OCI-LY1 (cell line): ENCODE data around the gene VPS39.
A peak's percentile ranks its signal among the peaks of the same experiment; 100 is the strongest.

Source experiments
- H2AFZ ChIP-seq: fragments of 200-600 bp; sonication (generic), shearing (Covaris generic); 2 replicates; pipeline ENCODE4 v1.6.0; 2014; ENCODE audit warnings: antibody characterized with exemption, mild to moderate bottlenecking, low read length
- H3F3A ChIP-seq: fragments of 200-600 bp; sonication (generic), shearing (Covaris generic); 2 replicates; pipeline ENCODE4 v1.6.0; 2014; ENCODE audit warnings: mild to moderate bottlenecking, antibody characterized with exemption, low read length, moderate library complexity; ENCODE audit not compliant: insufficient read depth
- H3K27ac ChIP-seq: fragments of 200-600 bp; sonication (generic); 2 replicates; pipeline ENCODE4 v1.5.1; 2014; ENCODE audit warnings: low read length, mixed run types, mild to moderate bottlenecking, low read depth; ENCODE audit not compliant: poor library complexity, severe bottlenecking
- H3K27me3 ChIP-seq: fragments of 200-600 bp; sonication (generic); 2 replicates; pipeline ENCODE4 v1.6.0; 2014; ENCODE audit warnings: antibody characterized with exemption, mild to moderate bottlenecking, low read length, moderate library complexity; ENCODE audit not compliant: insufficient read depth
- H3K36me3 ChIP-seq: fragments of 200-600 bp; sonication (generic); 2 replicates; pipeline ENCODE4 v1.6.1; 2014; ENCODE audit warnings: mild to moderate bottlenecking, antibody characterized with exemption, low read length, moderate library complexity, mixed read lengths; ENCODE audit not compliant: insufficient read depth
- H3K4me1 ChIP-seq: fragments of 200-600 bp; sonication (generic); 2 replicates; pipeline ENCODE4 v1.5.1; 2014; ENCODE audit warnings: mild to moderate bottlenecking, low read length, moderate library complexity; ENCODE audit not compliant: insufficient read depth, severe bottlenecking
- H3K4me2 ChIP-seq: fragments of 200-600 bp; sonication (generic), shearing (Covaris generic); 2 replicates; pipeline ENCODE4 v1.6.1; 2014; ENCODE audit warnings: low read length
- H3K4me3 ChIP-seq: fragments of 200-600 bp; sonication (generic); 2 replicates; pipeline ENCODE4 v1.5.1; 2014; ENCODE audit warnings: low read length, low read depth, mild to moderate bottlenecking, mixed read lengths; ENCODE audit not compliant: poor library complexity, severe bottlenecking
- H3K79me2 ChIP-seq: fragments of 200-600 bp; shearing (Covaris generic); 2 replicates; pipeline ENCODE4 v1.6.1; 2016; ENCODE audit warnings: mixed run types, low read length, mixed read lengths; ENCODE audit not compliant: insufficient read depth
- H3K9ac ChIP-seq: fragments of 200-600 bp; sonication (generic), shearing (Covaris generic); 2 replicates; pipeline ENCODE4 v1.6.1; 2014; ENCODE audit warnings: mild to moderate bottlenecking, low read length, mixed read lengths
- H3K9me2 ChIP-seq: fragments of 200-600 bp; sonication (generic), shearing (Covaris generic); 2 replicates; pipeline ENCODE4 v1.6.1; 2014; ENCODE audit warnings: low read depth, mild to moderate bottlenecking, low read length, mixed read lengths
- H3K9me3 ChIP-seq: fragments of 200-600 bp; shearing (Covaris generic); 2 replicates; pipeline ENCODE4 v1.6.1; 2014; ENCODE audit warnings: low read length, mixed read lengths
- H4K20me1 ChIP-seq: fragments of 200-600 bp; sonication (generic), shearing (Covaris generic); 2 replicates; pipeline ENCODE4 v1.6.0; 2016; ENCODE audit warnings: mild to moderate bottlenecking, low read length; ENCODE audit not compliant: insufficient read depth
- CTCF ChIP-seq: fragments of 200-600 bp; sonication (generic), shearing (Covaris generic); IDR thresholded peaks from 2 replicates; pipeline ENCODE4 v1.5.1; 2017; ENCODE audit warnings: mild to moderate bottlenecking, antibody characterized with exemption, low read length, moderate library complexity, mixed read lengths
- EZH2 ChIP-seq: fragments of 200-600 bp; sonication (generic), shearing (Covaris generic); IDR thresholded peaks from 2 replicates; pipeline ENCODE4 v1.8.0; 2017; ENCODE audit warnings: borderline replicate concordance, mixed run types, mild to moderate bottlenecking, antibody characterized with exemption, low read length, moderate library complexity, mixed read lengths

The VPS39 gene

GRCh38 chr15:42210696-42211095, 2.6 kb upstream of the VPS39 start:
- Histone ChIP-seq H3K4me1 (peaks cover 24% of the 10 kb centered on the region), H2AFZ (no peak overlapping the region), H3K9me2 (no peaks in the 10 kb centered on the region), H3K9ac (no peak overlapping the region), H3K4me2 (no peak overlapping the region), H3K79me2 (peaks cover 12% of the 10 kb centered on the region), H4K20me1 (no peaks in the 10 kb centered on the region), H3K36me3 (peaks cover 30% of the 10 kb centered on the region), H3K9me3 (no peaks in the 10 kb centered on the region), H3K27me3 (no peaks in the 10 kb centered on the region), H3K27ac (no peak overlapping the region), H3K4me3 (no peak overlapping the region), H3F3A (no peaks in the 10 kb centered on the region)
- TF ChIP-seq CTCF (no peak), EZH2 (no peak)

- Histone ChIP-seq H3K9me2 (no peaks in the 10 kb centered on the region), H3K4me1 (peaks cover 24% of the 10 kb centered on the region), H3K36me3 (peaks cover 17% of the 10 kb centered on the region), H3K27me3 (no peaks in the 10 kb centered on the region), H4K20me1 (no peaks in the 10 kb centered on the region), H3F3A (no peaks in the 10 kb centered on the region), H3K4me3 (peak overlapping the region; percentile 11), H3K79me2 (peaks cover 12% of the 10 kb centered on the region), H2AFZ (no peak overlapping the region), H3K4me2 (peak overlapping the region; percentile 73), H3K9me3 (no peaks in the 10 kb centered on the region), H3K27ac (no peak overlapping the region), H3K9ac (no peak overlapping the region)
- TF ChIP-seq CTCF (no peak), EZH2 (no peak)
Measured at GRCh38 chr15:42206406-42206805, 1.7 kb downstream of the VPS39 start.

GRCh38 chr15:42203891-42204290, 4.2 kb downstream of the VPS39 start:
- H3F3A ChIP-seq, result no peaks in the 10 kb centered on the region
- H3K9me2 ChIP-seq, result no peaks in the 10 kb centered on the region
- TF ChIP-seq CTCF, result no peak
- H4K20me1 ChIP-seq, result no peaks in the 10 kb centered on the region
- no peaks in the 10 kb centered on the region for H3K27me3 ChIP-seq
- no peak overlapping the region for H3K9ac ChIP-seq
- H2AFZ ChIP-seq, result no peak overlapping the region
- H3K4me3 ChIP-seq, result no peak overlapping the region
- no peak overlapping the region for H3K27ac ChIP-seq
- peaks cover 17% of the 10 kb centered on the region; the same call in 1 of the 2 replicates for H3K36me3 ChIP-seq
- peaks cover 23% of the 10 kb centered on the region for H3K4me1 ChIP-seq
- H3K4me2 ChIP-seq, result no peak overlapping the region
- H3K79me2 ChIP-seq, result peaks cover 12% of the 10 kb centered on the region
- H3K9me3 ChIP-seq, result no peaks in the 10 kb centered on the region
